MM.1S (cell line): Measurements from ENCODE around the gene MTHFD2.

Experiments used
- CTCF ChIP-seq: fragments of 300-600 bp; sonication (generic); IDR thresholded peaks from 2 replicates; pipeline ENCODE4 v1.5.1; 2016; ENCODE audit warnings: antibody characterized with exemption, low read length, mixed read lengths
- EZH2 ChIP-seq: fragments of 300-600 bp; sonication (generic); optimal IDR thresholded peaks from 2 replicates; pipeline ENCODE3; 2017; ENCODE audit warnings: low read depth, mild to moderate bottlenecking, antibody characterized with exemption, low read length, mixed read lengths

- TF ChIP-seq CTCF, result no peak
- TF ChIP-seq EZH2, result no peak
These were observed 1.5 kb downstream of the MTHFD2 start for GRCh38 chr2:74199871-74200305.
